GM21528 (cell line): ENCODE results near the gene RARB.

Source experiments
- ATAC-seq: cut with Tn5 transposase; IDR thresholded peaks from one replicate; pipeline ENCODE4 v1.9.1; 2021; ENCODE audit warnings: mild to moderate bottlenecking, moderate library complexity; ENCODE audit not compliant: unreplicated experiment, low FRiP score

The RARB gene

GRCh38 chr3:25445731-25446130 lies 17.7 kb downstream of the RARB start:
- ATAC-seq, result no peak

GRCh38 chr3:25447285-25447684 lies 19.2 kb downstream of the RARB start:
- ATAC-seq, result no peak

- ATAC-seq, result no peak
Measured at GRCh38 chr3:25447925-25448324, 19.9 kb downstream of the RARB start.

- ATAC-seq, result no peak
Measured at GRCh38 chr3:25448750-25449692, 21.0 kb downstream of the RARB start.

GRCh38 chr3:25449857-25450256 lies 21.8 kb downstream of the RARB start:
- ATAC-seq, result no peak

GRCh38 chr3:25452192-25452591 lies 24.1 kb downstream of the RARB start:
- no peak for ATAC-seq

GRCh38 chr3:25452740-25453139 lies 24.7 kb downstream of the RARB start:
- no peak for ATAC-seq

- ATAC-seq, result no peak
Measured at GRCh38 chr3:25453619-25454004, 25.5 kb downstream of the RARB start.

- no peak for ATAC-seq
Measured at GRCh38 chr3:25454005-25454927, 26.2 kb downstream of the RARB start.

- no peak for ATAC-seq
Measured at GRCh38 chr3:25455441-25456132, 27.5 kb downstream of the RARB start.

GRCh38 chr3:25456723-25457670 lies 28.9 kb downstream of the RARB start:
- no peak for ATAC-seq

- no peak for ATAC-seq
Measured at GRCh38 chr3:25457671-25458419, 29.8 kb downstream of the RARB start.

GRCh38 chr3:25458420-25458814 lies 30.4 kb downstream of the RARB start:
- no peak for ATAC-seq

GRCh38 chr3:25460751-25461150 lies 32.7 kb downstream of the RARB start:
- peak; percentile 99 for ATAC-seq

- ATAC-seq, result no peak
Measured at GRCh38 chr3:25461946-25462345, 33.9 kb downstream of the RARB start.

GRCh38 chr3:25462495-25462894 lies 34.4 kb downstream of the RARB start:
- no peak for ATAC-seq

- ATAC-seq, result no peak
Measured at GRCh38 chr3:25463836-25464418, 35.9 kb downstream of the RARB start.

GRCh38 chr3:25465266-25465860 lies 37.3 kb downstream of the RARB start:
- no peak for ATAC-seq
